Activated CD8-positive, alpha-beta T cell treated with anti-CD3 and anti-CD28 coated beads, Interleukin-2, amount 10 ng/mL, durations not matched to agents 7 days and 5 days (primary cell): Measurements from ENCODE around the gene UBE2U. TPM values are rescaled to one million over a fixed set of nuclear protein-coding genes. Genes with fewer than 3 reads are reported as not detected.

Experiments used
- ATAC-seq: fragments of 150-1000 bp; cut with Tn5 transposase; one replicate; pipeline ENCODE4 v1.10.0; 2021; ENCODE audit warnings: moderate library complexity
- CTCF ChIA-PET: fragments of 350-600 bp; sonication (Branson Sonifier 250); formaldehyde crosslinking; loops from one replicate; lab custom pipeline; 2021; ENCODE audit warnings: antibody characterized with exemption; lab: Charles Lee
- POLR2A ChIA-PET: fragments of 350-600 bp; sonication (Branson Sonifier 250); formaldehyde crosslinking; loops from one replicate; lab custom pipeline; 2021; ENCODE audit warnings: antibody characterized with exemption; lab: Charles Lee
- DNase-seq: peaks from one replicate; pipeline ENCODE4 v3.0.0-alpha.2; 2020
- H3K27ac Mint-ChIP-seq: one replicate; pipeline ENCODE4 v1.8.0; 2021; ENCODE audit warnings: mild to moderate bottlenecking, mixed read lengths
- H3K27me3 Mint-ChIP-seq: one replicate; pipeline ENCODE4 v1.8.0; 2021; ENCODE audit warnings: low read depth, mixed read lengths
- H3K36me3 Mint-ChIP-seq: one replicate; pipeline ENCODE4 v1.8.0; 2021; ENCODE audit warnings: low read depth, mixed read lengths
- H3K4me1 Mint-ChIP-seq: one replicate; pipeline ENCODE4 v1.8.0; 2021; ENCODE audit warnings: low read depth, mixed read lengths
- H3K4me3 Mint-ChIP-seq: one replicate; pipeline ENCODE4 v1.8.0; 2021; ENCODE audit warnings: mild to moderate bottlenecking, mixed read lengths
- H3K9me3 Mint-ChIP-seq: one replicate; pipeline ENCODE4 v1.8.0; 2022; ENCODE audit warnings: mixed read lengths; ENCODE audit not compliant: insufficient read depth
- total RNA-seq, 2 experiments: library from RNA; stranded (reverse); gene quantifications; one replicate each; pipeline ENCODE4 v1.2.3, GENCODE V29; 2021

Gene UBE2U
- total RNA-seq, 2 experiments from 2014 or later = not detected

DNA sequence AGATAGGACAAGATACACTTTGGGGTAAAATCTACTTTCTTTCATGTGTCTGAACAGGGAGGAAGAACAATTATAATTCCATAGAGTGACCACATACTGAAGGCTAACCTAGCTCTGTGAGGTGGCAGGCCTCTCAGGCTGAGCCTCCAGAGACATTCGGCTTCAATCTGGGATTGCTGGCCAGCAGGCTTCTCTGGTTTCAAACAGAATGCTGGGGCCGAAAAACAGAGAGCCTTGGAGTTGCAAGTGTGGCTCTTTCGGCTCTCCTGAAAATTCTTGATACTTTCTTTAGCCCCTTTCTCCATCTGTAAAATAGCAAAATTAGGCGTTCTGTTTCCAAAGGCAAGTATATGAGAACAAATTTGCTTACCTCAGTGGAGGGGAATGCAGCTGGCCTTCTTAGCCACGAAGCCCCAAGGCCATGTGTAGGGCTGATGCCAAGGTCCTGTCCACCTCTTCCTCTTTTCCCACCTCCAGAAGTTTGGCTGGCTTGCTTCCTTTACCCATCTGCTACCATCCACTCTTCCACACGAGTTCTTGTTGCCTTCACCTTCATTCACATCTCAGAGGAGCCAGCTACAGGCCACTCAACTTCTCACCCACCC is 30.0 kb upstream of the UBE2U start:
- Mint-ChIP-seq H3K27ac (no peak overlapping the region), H3K9me3 (no peaks in the 10 kb centered on the region), H3K27me3 (peaks cover 9% of the 10 kb centered on the region), H3K36me3 (no peaks in the 10 kb centered on the region), H3K4me3 (no peak overlapping the region), H3K4me1 (peaks cover 6% of the 10 kb centered on the region)
- ChIA-PET POLR2A (no interaction called here), CTCF (interaction anchor here (1.6 kb wide), 1 partner anchor 36 kb away, joined by 3 read pairs; no protein-coding TSS in a partner anchor)
- no peak for DNase-seq
- ATAC-seq = no peak

DNA sequence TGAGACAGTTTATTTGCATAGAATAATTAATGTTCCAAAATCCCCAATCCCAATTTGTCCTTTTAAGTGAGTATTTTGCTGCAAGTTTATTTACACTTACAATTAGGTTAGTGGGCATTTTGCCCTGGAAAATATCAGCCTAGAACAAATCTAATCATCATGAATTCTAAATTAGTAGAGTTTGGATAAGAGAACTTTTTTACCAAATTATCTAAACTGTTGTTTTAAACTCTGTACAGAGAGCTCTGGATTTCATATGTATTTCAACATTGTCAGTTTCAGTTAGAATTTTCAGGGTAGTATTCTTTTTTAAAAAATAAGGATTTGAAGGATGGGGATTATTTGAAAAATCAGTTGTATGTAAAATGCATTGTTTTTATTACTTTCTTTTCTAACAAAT is 27.8 kb upstream of the UBE2U start:
- no peak overlapping the region for H3K4me3 Mint-ChIP-seq
- H3K9me3 Mint-ChIP-seq = no peaks in the 10 kb centered on the region
- DNase-seq (no peak), ATAC-seq (no peak)
- CTCF ChIA-PET = interaction anchor here (0.8 kb wide), 1 partner anchor 38 kb away, joined by 4 read pairs; no protein-coding TSS in a partner anchor
- no peaks in the 10 kb centered on the region for H3K36me3 Mint-ChIP-seq
- POLR2A ChIA-PET = no interaction called here
- H3K4me1 Mint-ChIP-seq = peaks cover 6% of the 10 kb centered on the region
- H3K27ac Mint-ChIP-seq = no peak overlapping the region
- peaks cover 9% of the 10 kb centered on the region for H3K27me3 Mint-ChIP-seq

GRCh38 chr1:64176659-64177058 is 26.8 kb upstream of the UBE2U start:
- Mint-ChIP-seq H3K36me3 (no peaks in the 10 kb centered on the region), H3K4me1 (peaks cover 5% of the 10 kb centered on the region), H3K27ac (no peak overlapping the region), H3K9me3 (no peaks in the 10 kb centered on the region), H3K27me3 (peaks cover 7% of the 10 kb centered on the region), H3K4me3 (no peak overlapping the region)
- ChIA-PET CTCF (no interaction called here), POLR2A (no interaction called here)
- ATAC-seq = no peak
- no peak for DNase-seq

DNA sequence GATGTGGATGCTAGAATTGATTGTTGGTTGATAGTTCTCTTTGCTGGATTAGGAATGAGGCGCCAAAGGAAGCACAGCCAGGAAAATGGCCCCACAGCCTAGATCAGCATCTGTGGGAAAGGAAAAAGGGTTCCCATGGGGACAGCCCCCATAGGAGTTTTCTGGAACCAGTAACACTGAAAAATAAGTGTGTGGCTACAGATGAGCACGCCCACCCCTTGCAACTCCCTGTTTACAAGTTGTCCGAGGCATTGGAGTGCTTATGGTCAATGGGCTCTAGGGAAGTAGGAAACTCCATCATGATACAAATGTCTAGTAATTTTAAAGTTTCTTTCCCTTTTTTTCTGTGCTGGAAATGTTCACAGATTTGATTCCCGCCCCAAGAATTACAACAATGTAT is 23.8 kb upstream of the UBE2U start:
- ATAC-seq (no peak), DNase-seq (no peak)
- peaks cover 5% of the 10 kb centered on the region for H3K27me3 Mint-ChIP-seq
- H3K4me3 Mint-ChIP-seq = no peak overlapping the region
- no peaks in the 10 kb centered on the region for H3K9me3 Mint-ChIP-seq
- ChIA-PET CTCF (no interaction called here), POLR2A (no interaction called here)
- no peak overlapping the region for H3K27ac Mint-ChIP-seq
- no peaks in the 10 kb centered on the region for H3K36me3 Mint-ChIP-seq
- no peaks in the 10 kb centered on the region for H3K4me1 Mint-ChIP-seq

DNA sequence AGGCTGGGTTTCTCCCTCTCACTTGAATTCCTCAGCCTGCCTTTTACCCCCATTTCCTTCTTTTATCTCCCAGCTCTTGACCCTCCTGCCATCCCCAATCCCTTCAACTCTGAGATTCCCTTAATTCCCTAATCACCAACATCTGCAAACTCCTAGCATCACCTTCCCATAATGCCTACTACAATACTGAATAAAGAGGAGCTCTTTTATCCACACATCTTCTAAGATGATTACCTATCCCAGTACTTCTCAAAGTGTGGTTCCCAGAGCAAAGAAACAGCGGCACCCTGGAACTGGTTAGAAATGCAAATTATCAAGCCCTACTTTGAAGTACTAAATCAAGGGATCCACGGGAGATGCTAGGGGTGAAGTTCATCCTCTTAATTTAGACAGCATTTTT is 21.2 kb upstream of the UBE2U start:
- ATAC-seq = no peak
- H3K36me3 Mint-ChIP-seq = no peaks in the 10 kb centered on the region
- H3K4me3 Mint-ChIP-seq = no peak overlapping the region
- H3K27me3 Mint-ChIP-seq = peaks cover 5% of the 10 kb centered on the region
- no peaks in the 10 kb centered on the region for H3K4me1 Mint-ChIP-seq
- no peak overlapping the region for H3K27ac Mint-ChIP-seq
- ChIA-PET POLR2A (no interaction called here), CTCF (no interaction called here)
- no peak for DNase-seq
- H3K9me3 Mint-ChIP-seq = no peaks in the 10 kb centered on the region

- Mint-ChIP-seq H3K27ac (no peak overlapping the region), H3K9me3 (no peaks in the 10 kb centered on the region), H3K4me1 (no peaks in the 10 kb centered on the region), H3K27me3 (peaks cover 5% of the 10 kb centered on the region), H3K36me3 (no peaks in the 10 kb centered on the region), H3K4me3 (no peak overlapping the region)
- DNase-seq (no peak), ATAC-seq (no peak)
- ChIA-PET CTCF (interaction anchor here (2.1 kb wide), 1 partner anchor 46 kb away, joined by 5 read pairs; no protein-coding TSS in a partner anchor), POLR2A (no interaction called here)
Measured at GRCh38 chr1:64183395-64184002, 19.9 kb upstream of the UBE2U start.

GRCh38 chr1:64184003-64184440 is 19.4 kb upstream of the UBE2U start:
- no peak for DNase-seq
- POLR2A ChIA-PET = no interaction called here
- Mint-ChIP-seq H3K4me3 (no peak overlapping the region), H3K4me1 (no peaks in the 10 kb centered on the region), H3K36me3 (no peaks in the 10 kb centered on the region), H3K27me3 (peaks cover 5% of the 10 kb centered on the region), H3K27ac (no peak overlapping the region), H3K9me3 (no peaks in the 10 kb centered on the region)
- ATAC-seq = no peak
- CTCF ChIA-PET = interaction anchor here (2.1 kb wide), 1 partner anchor 47 kb away, joined by 5 read pairs; no protein-coding TSS in a partner anchor

DNA sequence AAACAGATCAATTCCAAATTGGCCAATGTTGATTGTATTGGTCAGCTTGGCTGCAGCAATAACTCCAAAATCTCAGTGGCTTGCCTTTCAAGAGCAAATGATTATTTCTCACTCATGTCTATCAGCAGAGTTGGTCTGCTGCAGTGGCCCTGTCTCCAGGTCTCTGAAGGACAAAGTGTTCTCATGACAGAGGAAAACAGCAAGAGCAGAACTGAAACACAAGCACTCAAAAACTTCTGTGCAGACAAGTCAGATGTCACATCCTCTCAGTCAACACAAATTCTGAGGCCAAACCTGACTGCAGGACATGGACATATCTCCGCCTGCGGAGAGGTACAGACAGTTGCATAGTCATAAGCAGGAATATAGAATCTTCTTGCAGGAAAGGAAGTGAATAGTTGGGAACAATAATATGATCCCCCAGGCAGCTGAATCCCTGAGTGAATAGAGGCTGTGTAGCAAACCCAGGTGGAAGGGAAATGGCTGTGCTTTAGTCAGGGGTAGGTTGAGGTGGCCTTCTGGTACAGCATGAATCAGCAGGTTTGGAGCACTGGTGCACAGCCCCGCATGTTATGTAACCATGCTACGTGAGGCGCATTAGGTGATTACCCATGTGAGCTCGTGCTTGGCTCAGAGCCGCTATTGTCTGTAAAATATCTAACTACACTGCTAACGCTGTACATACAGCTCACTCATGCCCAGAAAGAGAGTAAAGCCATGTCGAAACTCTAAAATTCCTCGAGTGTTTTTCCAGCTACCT is 17.1 kb upstream of the UBE2U start:
- H3K4me1 Mint-ChIP-seq = no peaks in the 10 kb centered on the region
- CTCF ChIA-PET = no interaction called here
- DNase-seq = no peak
- no peak overlapping the region for H3K4me3 Mint-ChIP-seq
- peaks cover 5% of the 10 kb centered on the region for H3K27me3 Mint-ChIP-seq
- no peak for ATAC-seq
- POLR2A ChIA-PET = no interaction called here
- H3K36me3 Mint-ChIP-seq = no peaks in the 10 kb centered on the region
- H3K9me3 Mint-ChIP-seq = no peaks in the 10 kb centered on the region
- no peak overlapping the region for H3K27ac Mint-ChIP-seq

GRCh38 chr1:64186898-64187280 is 16.5 kb upstream of the UBE2U start:
- ChIA-PET POLR2A (no interaction called here), CTCF (no interaction called here)
- no peak overlapping the region for H3K4me3 Mint-ChIP-seq
- no peak for DNase-seq
- H3K36me3 Mint-ChIP-seq = no peaks in the 10 kb centered on the region
- H3K27me3 Mint-ChIP-seq = peaks cover 4% of the 10 kb centered on the region
- ATAC-seq = no peak
- no peaks in the 10 kb centered on the region for H3K9me3 Mint-ChIP-seq
- no peaks in the 10 kb centered on the region for H3K4me1 Mint-ChIP-seq
- no peak overlapping the region for H3K27ac Mint-ChIP-seq

DNA sequence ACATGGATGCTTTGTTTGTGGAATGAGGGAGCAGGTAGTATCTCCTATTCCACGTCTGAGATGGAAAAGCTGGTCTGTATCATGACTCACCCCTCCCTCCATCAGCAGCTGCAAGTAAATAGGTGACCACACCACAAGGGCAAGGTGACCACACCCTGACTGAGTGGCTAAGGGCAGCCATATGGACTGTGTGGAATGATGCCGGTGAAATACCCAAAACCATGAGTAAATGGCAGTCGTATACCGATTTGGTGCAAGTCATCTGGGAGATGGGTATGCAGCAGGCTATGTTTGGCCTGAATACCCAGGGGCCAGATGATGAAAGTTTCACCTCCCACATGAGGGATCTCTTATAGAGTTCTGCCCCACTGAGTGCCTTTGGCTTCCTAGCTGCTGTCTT is 15.8 kb upstream of the UBE2U start:
- no peaks in the 10 kb centered on the region for H3K9me3 Mint-ChIP-seq
- H3K4me3 Mint-ChIP-seq = no peak overlapping the region
- no peaks in the 10 kb centered on the region for H3K36me3 Mint-ChIP-seq
- H3K27ac Mint-ChIP-seq = no peak overlapping the region
- no peak for DNase-seq
- no peaks in the 10 kb centered on the region for H3K4me1 Mint-ChIP-seq
- ChIA-PET CTCF (no interaction called here), POLR2A (no interaction called here)
- ATAC-seq = no peak
- no peaks in the 10 kb centered on the region for H3K27me3 Mint-ChIP-seq

GRCh38 chr1:64192290-64192689 is 11.1 kb upstream of the UBE2U start:
- ChIA-PET POLR2A (no interaction called here), CTCF (no interaction called here)
- H3K27me3 Mint-ChIP-seq = no peaks in the 10 kb centered on the region
- no peak for DNase-seq
- no peaks in the 10 kb centered on the region for H3K4me1 Mint-ChIP-seq
- ATAC-seq = no peak
- H3K9me3 Mint-ChIP-seq = no peaks in the 10 kb centered on the region
- no peaks in the 10 kb centered on the region for H3K36me3 Mint-ChIP-seq
- no peak overlapping the region for H3K4me3 Mint-ChIP-seq
- H3K27ac Mint-ChIP-seq = no peak overlapping the region
